Fibroblast of pulmonary artery (primary cell): ENCODE results near the gene NRSN1.

Experiments
- DNase-seq: peaks from one replicate; pipeline ENCODE4 v3.0.0-alpha.2; 2010; ENCODE audit warnings: low read depth
- H3K4me3 ChIP-seq: replicated peaks from 2 replicates; pipeline ENCODE4 v1.5.1; 2011; ENCODE audit warnings: low read depth, mild to moderate bottlenecking, control low read depth, low read length, moderate library complexity
- TF ChIP-seq, protein P1 (sequence below): IDR thresholded peaks from 2 replicates; pipeline ENCODE4 v1.5.1; 2011; ENCODE audit warnings: mild to moderate bottlenecking, control low read depth, low read length, inconsistent platforms; ENCODE audit errors: missing control alignments

The NRSN1 gene

DNA sequence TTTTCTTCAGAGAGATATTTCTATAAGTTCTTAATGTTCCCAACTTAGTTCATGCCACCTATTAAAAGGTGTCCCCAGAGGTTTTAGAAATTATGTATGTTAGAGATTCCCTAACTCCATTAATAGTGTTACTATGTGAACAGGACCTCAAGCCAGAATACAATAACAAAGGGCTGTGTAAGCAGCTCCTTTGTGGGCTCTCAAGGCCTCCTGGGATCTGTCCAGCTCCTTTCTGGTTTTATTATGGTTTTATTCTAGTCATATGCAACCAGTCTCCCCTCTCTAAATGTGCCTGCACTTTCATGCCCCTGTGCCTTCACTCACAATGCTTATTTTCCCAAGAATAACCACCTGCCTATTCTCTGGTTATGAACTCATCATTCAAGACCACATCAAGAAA, 22.7 kb downstream of the NRSN1 start:
- no peak overlapping the region for H3K4me3 ChIP-seq
- TF ChIP-seq, protein P1, sequence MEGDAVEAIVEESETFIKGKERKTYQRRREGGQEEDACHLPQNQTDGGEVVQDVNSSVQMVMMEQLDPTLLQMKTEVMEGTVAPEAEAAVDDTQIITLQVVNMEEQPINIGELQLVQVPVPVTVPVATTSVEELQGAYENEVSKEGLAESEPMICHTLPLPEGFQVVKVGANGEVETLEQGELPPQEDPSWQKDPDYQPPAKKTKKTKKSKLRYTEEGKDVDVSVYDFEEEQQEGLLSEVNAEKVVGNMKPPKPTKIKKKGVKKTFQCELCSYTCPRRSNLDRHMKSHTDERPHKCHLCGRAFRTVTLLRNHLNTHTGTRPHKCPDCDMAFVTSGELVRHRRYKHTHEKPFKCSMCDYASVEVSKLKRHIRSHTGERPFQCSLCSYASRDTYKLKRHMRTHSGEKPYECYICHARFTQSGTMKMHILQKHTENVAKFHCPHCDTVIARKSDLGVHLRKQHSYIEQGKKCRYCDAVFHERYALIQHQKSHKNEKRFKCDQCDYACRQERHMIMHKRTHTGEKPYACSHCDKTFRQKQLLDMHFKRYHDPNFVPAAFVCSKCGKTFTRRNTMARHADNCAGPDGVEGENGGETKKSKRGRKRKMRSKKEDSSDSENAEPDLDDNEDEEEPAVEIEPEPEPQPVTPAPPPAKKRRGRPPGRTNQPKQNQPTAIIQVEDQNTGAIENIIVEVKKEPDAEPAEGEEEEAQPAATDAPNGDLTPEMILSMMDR = no peak
- DNase-seq = no peak

DNA sequence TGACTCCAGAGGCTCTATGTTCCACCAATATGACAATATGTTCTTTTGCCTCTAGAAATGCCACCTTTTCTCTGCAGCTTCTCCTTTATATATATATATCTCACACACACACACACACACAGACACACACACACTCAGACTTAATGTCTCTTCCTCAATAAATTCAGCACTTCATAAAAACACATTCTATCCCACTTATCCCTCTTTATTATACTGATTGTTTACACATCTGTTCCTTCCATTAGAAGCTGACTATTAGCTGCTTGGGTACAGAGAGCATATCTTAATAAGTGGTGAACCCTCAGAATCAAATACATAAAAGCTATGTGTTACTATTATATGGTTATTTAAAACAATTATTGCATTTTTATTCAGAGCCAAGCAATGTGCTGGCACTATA, 23.3 kb downstream of the NRSN1 start:
- TF ChIP-seq, protein P1 = no peak
- DNase-seq = no peak
- H3K4me3 ChIP-seq = no peak overlapping the region

DNA sequence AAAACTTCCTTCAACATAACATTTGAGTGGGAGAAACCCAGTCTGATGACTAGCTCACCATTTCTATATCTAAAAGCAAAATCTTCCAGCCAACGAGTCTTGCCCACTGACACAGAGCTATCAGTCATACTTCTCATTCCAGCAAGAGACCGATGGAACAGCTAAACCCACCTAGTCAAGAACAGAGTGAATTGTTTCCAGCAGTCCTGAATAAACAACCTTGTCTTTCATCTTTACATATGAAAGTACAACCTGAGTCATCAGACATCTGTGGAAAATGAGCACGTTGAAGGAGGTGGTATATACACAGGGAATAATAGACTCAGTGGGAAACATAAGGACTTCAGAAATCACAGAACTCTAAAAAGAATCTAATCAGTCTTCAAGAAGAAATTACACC, 23.8 kb downstream of the NRSN1 start:
- no peak for DNase-seq
- H3K4me3 ChIP-seq = no peak overlapping the region
- TF ChIP-seq, protein P1 = no peak

DNA sequence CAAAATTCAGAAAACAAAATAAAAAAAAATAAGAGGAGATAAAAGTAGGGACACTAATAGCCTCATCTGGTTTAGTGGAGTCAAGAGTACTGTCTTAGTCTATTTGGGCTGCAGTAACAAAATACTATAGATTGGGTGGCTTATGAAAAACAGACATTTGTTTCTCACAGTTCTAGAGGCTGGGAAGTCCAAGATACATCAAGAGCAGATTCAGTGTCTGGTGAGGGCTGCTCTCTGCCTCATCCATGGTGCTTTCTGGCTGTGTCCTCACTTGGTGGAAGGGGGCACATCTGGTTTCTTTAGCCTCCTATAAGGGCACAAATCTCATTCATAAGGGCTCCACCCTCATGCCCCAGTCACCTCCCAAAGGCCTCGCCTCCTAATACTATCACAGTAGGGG, 26.0 kb downstream of the NRSN1 start:
- H3K4me3 ChIP-seq = no peak overlapping the region
- DNase-seq = no peak
- TF ChIP-seq, protein P1 = no peak

DNA sequence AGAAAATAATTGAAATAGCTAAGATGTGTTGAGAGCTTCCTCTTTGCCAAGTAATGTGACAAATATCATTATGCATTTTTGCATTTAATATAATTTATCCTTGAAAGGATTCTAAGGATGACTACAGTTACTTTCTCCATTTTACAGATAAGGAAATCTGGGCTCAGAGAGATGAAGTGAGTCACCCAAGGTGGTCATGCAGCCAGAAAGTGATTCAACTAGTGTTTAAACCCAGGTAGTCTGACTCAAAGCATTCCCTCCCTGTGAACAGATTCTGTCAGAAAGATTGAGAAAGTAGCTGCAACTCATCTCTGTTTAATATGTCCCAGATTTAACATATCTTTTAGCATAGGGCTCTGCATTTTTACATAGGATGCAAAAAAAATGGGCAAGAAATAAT, 28.1 kb downstream of the NRSN1 start:
- TF ChIP-seq, protein P1 = no peak
- DNase-seq = no peak

DNA sequence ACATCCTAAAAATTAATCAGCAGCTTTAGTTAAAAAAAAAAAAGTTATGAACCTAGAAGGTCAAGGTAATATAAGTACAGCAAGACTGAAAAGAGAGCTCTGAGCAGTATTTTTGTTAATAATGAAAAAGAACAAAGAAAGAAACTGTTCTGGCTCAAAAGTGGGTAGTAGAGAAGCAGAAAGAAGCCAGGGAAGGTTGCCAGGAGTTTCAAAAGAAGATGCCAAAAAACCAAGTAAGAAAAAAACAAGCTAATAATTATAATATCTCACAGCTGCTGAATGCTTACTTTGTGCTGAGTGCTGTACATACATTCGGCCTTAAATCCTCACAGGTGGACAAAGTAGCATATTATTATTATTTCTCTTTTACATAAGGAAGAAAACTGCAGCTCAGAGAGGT, 31.9 kb downstream of the NRSN1 start:
- TF ChIP-seq, protein P1 = no peak
- no peak overlapping the region for H3K4me3 ChIP-seq
- no peak for DNase-seq

More for the DNA sequence above, 28.1 kb downstream of the NRSN1 start:
- no peak overlapping the region for H3K4me3 ChIP-seq

DNA sequence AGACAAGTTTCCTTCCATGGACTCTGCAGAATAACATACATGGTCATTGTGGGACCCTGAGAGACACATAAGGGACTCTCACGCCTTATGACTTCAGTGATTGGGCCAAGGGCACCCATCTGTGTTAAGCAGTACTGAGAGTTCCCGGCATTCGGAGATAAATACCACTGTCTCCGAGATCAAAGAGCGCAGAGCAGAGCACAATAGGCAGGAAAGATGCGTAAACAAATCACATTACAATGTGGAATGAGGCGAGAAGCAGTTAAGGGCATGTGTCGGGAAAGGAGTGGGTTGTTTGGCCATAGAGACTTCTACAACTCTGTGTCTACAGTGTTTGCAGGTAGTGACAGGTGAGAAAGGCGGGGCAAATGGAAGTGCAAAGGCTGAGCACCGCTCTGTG, 57.6 kb downstream of the NRSN1 start:
- TF ChIP-seq, protein P1 = no peak
- DNase-seq = no peak
- H3K4me3 ChIP-seq = no peak overlapping the region
